ENCODE results near the gene ARRDC1. TPM values are rescaled to one million over a fixed set of nuclear protein-coding genes. Genes with fewer than 3 reads are reported as not detected.

The ARRDC1 gene
- total and polyA plus RNA-seq, 12 donors, result 14.1 to 194 (median 35.7) TPM

DNA sequence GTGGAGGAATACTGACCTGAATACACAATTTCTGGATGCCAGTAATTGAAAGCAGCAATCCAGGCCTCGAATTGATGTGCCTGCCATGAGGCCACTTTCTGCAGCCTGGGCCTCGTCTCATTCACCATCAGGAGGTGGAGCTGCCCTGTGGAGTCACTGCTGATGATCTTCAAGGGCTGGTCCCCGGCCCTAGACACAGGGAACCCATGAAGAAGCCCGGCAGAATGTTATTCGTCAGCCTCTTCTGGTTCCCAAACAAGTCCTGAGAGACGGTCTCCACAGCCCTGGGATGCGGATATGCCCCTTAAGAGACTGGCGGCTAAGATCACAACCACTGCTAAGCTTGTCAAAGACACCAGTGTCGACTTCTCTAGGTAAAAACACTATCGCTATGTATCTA is 31.3 kb upstream of the ARRDC1 start:
- Histone ChIP-seq H3K27ac (no peak overlapping the region), H3K36me3 (replicated peaks in 1 of 2) (peaks cover 0 to 46% of the 10 kb centered on the region in 2 donors), H3K9me3 (replicated peaks in 1 of 3) (no peaks in the 10 kb centered on the region), H3K4me1 (replicated peaks in 1 of 2) (peaks cover 23 to 24% of the 10 kb centered on the region in 2 donors), H3K4me3 (no peak overlapping the region), H3K27me3 (no peaks in the 10 kb centered on the region)
- no peak for DNase-seq
- TF ChIP-seq, protein P1, sequence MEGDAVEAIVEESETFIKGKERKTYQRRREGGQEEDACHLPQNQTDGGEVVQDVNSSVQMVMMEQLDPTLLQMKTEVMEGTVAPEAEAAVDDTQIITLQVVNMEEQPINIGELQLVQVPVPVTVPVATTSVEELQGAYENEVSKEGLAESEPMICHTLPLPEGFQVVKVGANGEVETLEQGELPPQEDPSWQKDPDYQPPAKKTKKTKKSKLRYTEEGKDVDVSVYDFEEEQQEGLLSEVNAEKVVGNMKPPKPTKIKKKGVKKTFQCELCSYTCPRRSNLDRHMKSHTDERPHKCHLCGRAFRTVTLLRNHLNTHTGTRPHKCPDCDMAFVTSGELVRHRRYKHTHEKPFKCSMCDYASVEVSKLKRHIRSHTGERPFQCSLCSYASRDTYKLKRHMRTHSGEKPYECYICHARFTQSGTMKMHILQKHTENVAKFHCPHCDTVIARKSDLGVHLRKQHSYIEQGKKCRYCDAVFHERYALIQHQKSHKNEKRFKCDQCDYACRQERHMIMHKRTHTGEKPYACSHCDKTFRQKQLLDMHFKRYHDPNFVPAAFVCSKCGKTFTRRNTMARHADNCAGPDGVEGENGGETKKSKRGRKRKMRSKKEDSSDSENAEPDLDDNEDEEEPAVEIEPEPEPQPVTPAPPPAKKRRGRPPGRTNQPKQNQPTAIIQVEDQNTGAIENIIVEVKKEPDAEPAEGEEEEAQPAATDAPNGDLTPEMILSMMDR (IDR thresholded peaks at IDR 0.05), result no peak
- no peak for TF ChIP-seq POLR2A (IDR thresholded peaks at IDR 0.05)
- WGBS, 4 donors, result 89 to 92% (median 92%) methylated on average over 6 to 10 of the region's 10 CpGs
- intact Hi-C loops (cut with DNase I), result no loop called here

DNA sequence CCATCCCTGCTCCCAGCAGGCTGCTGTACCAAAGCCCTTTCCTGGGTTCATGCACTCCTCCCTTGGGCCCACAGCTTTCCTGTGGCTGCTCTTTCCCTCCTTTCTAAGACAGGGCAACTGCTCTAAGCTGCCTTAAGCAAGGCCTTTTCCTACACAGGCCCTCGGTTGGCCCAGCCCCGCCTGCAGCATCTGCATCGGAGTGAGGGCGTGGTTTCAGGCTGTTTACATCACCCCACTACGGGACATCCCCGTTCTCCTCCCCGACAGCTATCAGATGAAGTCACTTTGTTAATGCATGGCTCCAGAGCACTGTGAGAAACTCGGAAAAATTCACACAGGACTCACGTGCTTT is 30.1 kb upstream of the ARRDC1 start:
- no peak for DNase-seq

DNA sequence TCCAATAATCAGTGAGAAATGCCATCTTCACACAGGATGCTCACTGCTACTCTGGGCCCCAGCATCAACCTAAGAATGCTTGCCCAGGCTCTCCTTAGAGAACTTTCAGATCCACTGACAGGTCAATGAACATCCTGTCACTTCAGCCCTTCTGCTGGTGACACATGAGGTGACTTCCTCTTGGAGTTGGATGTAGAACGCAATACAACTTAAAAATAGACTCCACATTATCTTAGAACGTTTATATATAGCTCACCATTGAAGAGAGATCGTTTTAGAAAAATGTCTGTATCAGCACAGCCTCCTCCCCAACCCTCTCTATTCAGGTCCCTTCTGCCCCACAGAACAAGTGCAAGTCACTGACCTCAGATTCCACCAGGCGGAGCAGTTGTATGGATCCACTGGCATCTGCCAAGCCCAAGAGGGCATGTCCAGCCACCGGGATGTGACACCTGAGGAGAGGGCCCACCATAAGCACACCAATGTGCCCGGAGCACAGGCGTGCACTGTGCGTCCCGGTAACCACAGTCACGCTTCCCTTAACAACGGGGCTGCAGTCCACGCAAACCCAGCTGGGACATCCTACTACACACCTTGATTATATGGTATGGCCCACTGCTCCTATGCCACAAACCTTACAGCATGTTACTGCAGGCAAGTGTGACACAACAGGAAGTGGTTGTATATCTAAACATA is 29.6 kb upstream of the ARRDC1 start:
- Histone ChIP-seq H3K4me1 (replicated peaks in 1 of 2) (peaks cover 27 to 28% of the 10 kb centered on the region in 2 donors), H3K27ac (no peak overlapping the region), H3K27me3 (no peaks in the 10 kb centered on the region), H3K36me3 (replicated peaks in 1 of 2) (peaks cover 0 to 46% of the 10 kb centered on the region in 2 donors), H3K9me3 (replicated peaks in 1 of 3) (no peaks in the 10 kb centered on the region), H3K4me3 (no peak overlapping the region)
- no peak for DNase-seq
- intact Hi-C loops (cut with DNase I), result no loop called here
- TF ChIP-seq POLR2A (IDR thresholded peaks at IDR 0.05), result no peak
- TF ChIP-seq, protein P1 (IDR thresholded peaks at IDR 0.05), result no peak
- 65 to 83% (median 77%) methylated on average over 7 to 12 of the region's 12 CpGs for WGBS, 4 donors

More for the DNA sequence above, 30.1 kb upstream of the ARRDC1 start:
- TF ChIP-seq, protein P1 (IDR thresholded peaks at IDR 0.05), result no peak
- no peak for TF ChIP-seq POLR2A (IDR thresholded peaks at IDR 0.05)
- intact Hi-C loops (cut with DNase I), result no loop called here
- Histone ChIP-seq H3K27me3 (no peaks in the 10 kb centered on the region), H3K36me3 (replicated peaks in 1 of 2) (peaks cover 0 to 46% of the 10 kb centered on the region in 2 donors), H3K4me3 (no peak overlapping the region), H3K27ac (no peak overlapping the region), H3K9me3 (replicated peaks in 1 of 3) (no peaks in the 10 kb centered on the region), H3K4me1 (replicated peaks in 1 of 2) (peaks cover 27 to 28% of the 10 kb centered on the region in 2 donors)
- 72 to 83% (median 75%) methylated on average over 9 of the region's 9 CpGs for WGBS, 4 donors

DNA sequence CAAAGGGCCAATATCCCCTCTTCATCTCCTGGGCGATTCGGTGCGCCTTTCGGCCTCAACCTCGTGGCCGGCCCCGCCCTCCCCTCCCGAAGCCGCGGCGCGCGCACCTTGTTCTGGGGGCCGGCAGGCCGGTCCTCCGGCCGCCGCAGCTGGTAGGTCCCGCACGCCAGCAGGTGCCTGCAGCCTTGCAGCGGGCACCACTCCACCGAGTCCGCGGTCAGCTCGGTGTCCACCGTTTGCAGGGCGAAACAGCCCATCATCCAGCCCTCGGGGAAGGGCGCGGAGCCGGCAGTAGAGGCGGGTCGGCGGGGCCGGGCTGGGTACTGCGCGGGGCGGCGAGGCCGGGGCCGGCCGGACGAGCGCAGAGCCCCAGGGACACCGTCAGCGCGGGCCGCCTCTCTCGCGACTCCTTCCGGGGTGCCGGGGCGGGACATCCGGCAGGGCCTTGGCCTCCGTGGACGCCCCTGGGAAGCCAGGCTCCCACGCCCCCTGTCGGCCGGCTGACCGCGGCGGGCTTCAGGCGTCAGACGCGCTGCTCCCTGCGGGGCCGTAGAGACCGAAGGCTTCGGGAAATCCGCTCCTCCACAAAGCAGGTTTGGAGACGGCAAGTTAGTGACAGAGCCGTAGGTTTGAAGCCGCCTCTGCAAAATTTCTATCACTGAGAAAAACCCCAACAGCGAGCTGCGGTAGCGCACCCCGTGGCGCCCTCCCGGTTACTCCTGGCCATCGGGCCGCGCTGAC is 26.8 kb upstream of the ARRDC1 start, which contains the start of gene DPH7:
Gene DPH7, minus strand, starts transcription at position 408 of the 741 bp plus-strand sequence. Its CDS starts 148 bp downstream, at position 260.
- peak; percentile 93 to 97 (median 96) for DNase-seq
- 0 to 7% (median 2%) methylated on average over 3 to 82 of the region's 82 CpGs for WGBS, 4 donors
- H3K27me3 ChIP-seq, result no peaks in the 10 kb centered on the region
- TF ChIP-seq, protein P1 (IDR thresholded peaks at IDR 0.05), result peak; percentile 60 to 96 (median 85)
- TF ChIP-seq POLR2A (IDR thresholded peaks at IDR 0.05), result peak; percentile 61 to 73
- peaks cover 27 to 28% of the 10 kb centered on the region in 2 donors for H3K4me1 ChIP-seq (replicated peaks in 1 of 2)
- intact Hi-C loops (cut with DNase I), result no loop called here
- peak within 1 kb of the TSS; percentile 81 to 100 (median 92) for H3K4me3 ChIP-seq
- H3K36me3 ChIP-seq (replicated peaks in 1 of 2), result peaks cover 0 to 44% of the 10 kb centered on the region in 2 donors
- no peaks in the 10 kb centered on the region for H3K9me3 ChIP-seq (replicated peaks in 1 of 3)
- H3K27ac ChIP-seq, result peak within 1 kb of the TSS in 4 of 5 donors; percentile 74 to 96 (median 85)
